HepG2 (cell line): ENCODE results near the gene BBOF1. TPM values are rescaled to one million over a fixed set of nuclear protein-coding genes. Genes with fewer than 3 reads are reported as not detected.

Experiments used
- CAMTA2 ChIP-seq: sonication (generic); formaldehyde crosslinking; IDR thresholded peaks from 2 replicates; pipeline ENCODE4 v1.4.0; 2020; ENCODE audit warnings: mild to moderate bottlenecking, missing genetic modification reagents, borderline replicate concordance
- DZIP1 ChIP-seq: sonication (generic); formaldehyde crosslinking; IDR thresholded peaks from 2 replicates; pipeline ENCODE4 v1.5.0; 2020; ENCODE audit warnings: mild to moderate bottlenecking, missing genetic modification reagents
- ESRRA ChIP-seq: sonication (generic); formaldehyde crosslinking; IDR thresholded peaks from 2 replicates; pipeline ENCODE4 v1.5.1; 2020; ENCODE audit warnings: mild to moderate bottlenecking, low read depth, missing genetic modification reagents
- HNF1A ChIP-seq, 2 experiments: sonication (generic) in 1 of 2; formaldehyde crosslinking in 1 of 2; IDR thresholded peaks; 2 replicates each; pipeline versions ENCODE4 v1.4.0 to v1.6.1; 2016 to 2020; ENCODE audit warnings: borderline replicate concordance in 1 of 2, low read depth in 1 of 2, mild to moderate bottlenecking in 1 of 2, missing genetic modification reagents in 1 of 2
- NFAT5 ChIP-seq: sonication (generic); formaldehyde crosslinking; IDR thresholded peaks from 2 replicates; pipeline ENCODE4 v1.4.0; 2020; ENCODE audit warnings: missing genetic modification reagents
- RAD51 ChIP-seq: fragments of 450-650 bp; IDR thresholded peaks from 2 replicates; pipeline ENCODE4 v1.6.1; 2016; ENCODE audit warnings: borderline replicate concordance
- TFAP4 ChIP-seq: sonication (generic); IDR thresholded peaks from 2 replicates; pipeline ENCODE4 v1.6.1; 2016; ENCODE audit warnings: low read depth, borderline replicate concordance
- YY1 ChIP-seq: IDR thresholded peaks from 2 replicates; pipeline ENCODE4 v1.6.1; 2011; ENCODE audit warnings: low read length, low read depth, moderate library complexity, mild to moderate bottlenecking; ENCODE audit not compliant: insufficient read depth, insufficient replicate concordance
- ZBTB26 ChIP-seq: IDR thresholded peaks from 2 replicates; pipeline ENCODE4 v1.6.1; 2016; ENCODE audit warnings: missing compliant biosample characterization, missing genetic modification reagents, borderline replicate concordance
- ZFP82 ChIP-seq: sonication (generic); formaldehyde crosslinking; IDR thresholded peaks from 2 replicates; pipeline ENCODE4 v1.5.1; 2020; ENCODE audit warnings: mild to moderate bottlenecking, missing genetic modification reagents, borderline replicate concordance
- ZNF292 ChIP-seq: sonication (generic); formaldehyde crosslinking; IDR thresholded peaks from 2 replicates; pipeline ENCODE4 v1.8.1; 2022; ENCODE audit warnings: mild to moderate bottlenecking, low read depth, missing genetic modification reagents, borderline replicate concordance
- ZNF446 ChIP-seq: sonication (generic); formaldehyde crosslinking; IDR thresholded peaks from 2 replicates; pipeline ENCODE4 v1.5.0; 2020; ENCODE audit warnings: mild to moderate bottlenecking, missing genetic modification reagents
- ZNF772 ChIP-seq: sonication (generic); formaldehyde crosslinking; IDR thresholded peaks from 2 replicates; pipeline ENCODE4 v1.5.0; 2020; ENCODE audit warnings: mild to moderate bottlenecking, missing genetic modification reagents
- polyA plus RNA-seq, 8 experiments: library from polyadenylated mRNA; depleted of rRNA in 3 of 8; stranded (reverse) in 7 of 8; unstranded in 1 of 8; fragments of >200 nt; fragmentation: Illumina TruSeq in 4 of 8; extraction: Trizol in 4 of 8; gene quantifications; 2 replicates each; pipeline versions ENCODE4 v1.2.1 to v1.2.3, GENCODE V29; 2011 to 2016; ENCODE audit warnings: low read depth in 4 of 8, missing spikeins in 1 of 8, mixed read lengths in 1 of 8; ENCODE audit not compliant: insufficient read depth in 1 of 8
- total RNA-seq, 5 experiments: library from RNA; depleted of rRNA; stranded (reverse); fragments of >200 nt; fragmentation: Illumina TruSeq; extraction: Trizol; gene quantifications; 2 replicates each; pipeline ENCODE4 v1.2.3, GENCODE V29; 2016; ENCODE audit warnings: low read depth in 1 of 5

The BBOF1 gene
- total and polyA plus RNA-seq, 2 of the 13 experiments (the other 11 are each of a cell fraction or from before 2014, with no cell fraction given): 1.6 to 2.3 TPM

GRCh38 chr14:74083784-74084276 lies 64.7 kb downstream of the BBOF1 start (continued):
- TF ChIP-seq HNF1A (IDR thresholded peaks at IDR 0.05; ENCODE audit: low read depth) (no peak), HNF1A (CRISPR knock-in tag; IDR thresholded peaks at IDR 0.05; ENCODE audit: borderline replicate concordance) (0 out of 2 replicates have a peak, but pooled peaks have one; percentile 11), ZNF772 (CRISPR knock-in tag) (0 out of 2 replicates have a peak, but pooled peaks have one; percentile 45), CAMTA2 (CRISPR knock-in tag) (peak; percentile 59; the same call in 1 of the 2 replicates), ZFP82 (CRISPR knock-in tag) (peak; percentile 36; the same call in 1 of the 2 replicates), YY1 (peak; percentile 45), ZBTB26 (CRISPR knock-in tag) (peak; percentile 93), ZNF292 (0 out of 2 replicates have a peak, but pooled peaks have one; percentile 20), NFAT5 (no peak), DZIP1 (peak; percentile 70; the same call in 1 of the 2 replicates), RAD51 (no peak), TFAP4 (no peak), ZNF446 (peak; percentile 17; the same call in 1 of the 2 replicates), ESRRA (CRISPR knock-in tag) (0 out of 2 replicates have a peak, but pooled peaks have one; percentile 10)
